Gastroesophageal sphincter (tissue), 4 donors: ENCODE results near the gene PGBD2. TPM values are rescaled to one million over a fixed set of nuclear protein-coding genes. Genes with fewer than 3 reads are reported as not detected.
"Not testable (repeated sequence)": the region's sequence is repeated elsewhere in the genome, so short reads cannot be mapped to it uniquely, and the experiment has no call there.

Source experiments
- ATAC-seq: fragments of 150-250 bp; one replicate; pipeline ENCODE4 v1.9.1; 2016; ENCODE audit warnings: mild to moderate bottlenecking, moderate library complexity
- H3K27ac ChIP-seq, 4 donors: fragments of 200-600 bp; sonication (generic) in 3 of 4; 1 replicate in 3 of 4; 2 replicates in 1 of 4; pipeline ENCODE4 v1.5.1; 2016 to 2019
- H3K27me3 ChIP-seq: fragments of 200-600 bp; sonication (generic); one replicate; pipeline ENCODE4 v1.5.1; 2019
- H3K36me3 ChIP-seq, 2 donors: fragments of 200-600 bp; sonication (generic); one replicate each; pipeline ENCODE4 v1.5.1; 2019; ENCODE audit warnings: control low read depth in 1 of 2
- H3K4me1 ChIP-seq, 3 donors: fragments of 200-600 bp; sonication (generic); 1 replicate in 2 of 3; 2 replicates in 1 of 3; pipeline ENCODE4 v1.5.1; 2016 to 2019; ENCODE audit warnings: control low read depth in 2 of 3
- H3K4me3 ChIP-seq, 2 donors: fragments of 200-600 bp; sonication (generic); one replicate each; pipeline ENCODE4 v1.5.1; 2019; ENCODE audit warnings: mild to moderate bottlenecking in 1 of 2, moderate library complexity in 1 of 2
- H3K9me3 ChIP-seq, 3 donors: fragments of 200-600 bp; sonication (generic); one replicate each; pipeline ENCODE4 v1.5.1; 2017 to 2019; ENCODE audit warnings: control low read depth in 2 of 3
- EP300 ChIP-seq: sonication (generic); formaldehyde crosslinking; IDR thresholded peaks from one replicate; pipeline ENCODE4 v1.6.1; 2017; ENCODE audit warnings: antibody characterized with exemption, mild to moderate bottlenecking
- POLR2A ChIP-seq, 2 donors: fragments of 450-650 bp; IDR thresholded peaks; one replicate each; pipeline ENCODE4 v1.6.1; 2017; ENCODE audit warnings: antibody characterized with exemption in 2 of 2, mild to moderate bottlenecking in 2 of 2, moderate library complexity in 1 of 2
- POLR2AphosphoS5 ChIP-seq: sonication (generic); formaldehyde crosslinking; IDR thresholded peaks from one replicate; pipeline ENCODE4 v1.6.1; 2017; ENCODE audit warnings: antibody characterized with exemption
- WGBS, 2 donors: methylation state at CpG; one replicate each; pipeline ENCODE4 v1.1.5; 2018; ENCODE audit warnings: low coverage in 1 of 2; 5-methylcytosine and 5-hydroxymethylcytosine counted together
- total RNA-seq, 4 donors: library from RNA; depleted of rRNA; stranded (reverse); fragments of >200 nt; gene quantifications; one replicate each; pipeline ENCODE4 v1.1.0, GENCODE V29; 2016
- TF ChIP-seq, protein P1 (sequence below), 4 experiments: fragments of 200-600 bp in 2 of 4; fragments of 450-650 bp in 2 of 4; sonication (generic) in 1 of 4; IDR thresholded peaks; one replicate each; pipeline ENCODE4 v1.5.1; 2017 to 2019; ENCODE audit warnings: antibody characterized with exemption in 4 of 4, mild to moderate bottlenecking in 2 of 4, moderate library complexity in 2 of 4

The PGBD2 gene
- total RNA-seq, 4 donors from 2014 or later, result 3.6 to 5.9 (median 4.7) TPM

DNA sequence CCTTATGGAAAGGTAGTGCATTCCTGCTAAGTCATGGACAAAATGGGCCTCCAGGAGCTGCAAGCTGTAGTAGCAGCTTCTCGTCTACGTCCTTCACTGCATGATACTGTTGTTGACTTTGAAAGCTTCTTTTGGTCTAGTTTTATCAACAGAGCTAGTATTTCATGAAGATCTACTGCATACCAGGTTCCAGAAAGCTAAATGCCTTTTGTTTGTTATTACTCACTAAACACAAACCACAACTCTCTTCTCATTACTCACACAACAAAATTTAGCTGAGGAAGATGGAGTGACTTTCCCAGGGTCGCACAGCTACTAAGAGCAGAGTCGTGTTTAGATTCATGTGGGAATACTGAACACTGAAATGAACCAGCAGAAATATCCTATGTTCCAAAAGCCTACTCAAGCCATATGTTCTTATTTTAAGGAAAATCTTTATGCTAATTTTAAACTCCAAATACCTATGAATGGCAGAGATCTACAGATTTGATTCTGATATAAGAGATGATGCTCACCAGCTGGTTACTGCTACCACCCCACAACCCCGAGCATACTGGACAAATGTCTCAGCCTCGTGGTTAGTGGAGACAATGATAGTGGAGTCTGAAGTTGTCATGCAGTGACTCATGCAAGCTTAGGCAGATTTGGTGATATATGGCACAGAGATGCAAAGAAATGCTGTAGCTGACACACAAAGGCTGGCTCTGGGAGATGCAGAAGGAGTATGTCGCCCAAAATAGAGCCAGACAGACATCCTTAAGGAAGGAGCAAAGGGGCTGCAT is 20.6 kb downstream of the PGBD2 start:
- 65 to 75% methylated on average over 5 to 7 of the region's 7 CpGs for WGBS, 2 donors
- Histone ChIP-seq H3K27ac (no peak overlapping the region), H3K36me3 (peaks cover 0 to 5% of the 10 kb centered on the region in 2 donors), H3K9me3 (no peaks in the 10 kb centered on the region), H3K4me1 (peaks cover 0 to 6% (median 0%) of the 10 kb centered on the region in 3 donors), H3K4me3 (no peak overlapping the region), H3K27me3 (no peaks in the 10 kb centered on the region)
- TF ChIP-seq, protein P1, sequence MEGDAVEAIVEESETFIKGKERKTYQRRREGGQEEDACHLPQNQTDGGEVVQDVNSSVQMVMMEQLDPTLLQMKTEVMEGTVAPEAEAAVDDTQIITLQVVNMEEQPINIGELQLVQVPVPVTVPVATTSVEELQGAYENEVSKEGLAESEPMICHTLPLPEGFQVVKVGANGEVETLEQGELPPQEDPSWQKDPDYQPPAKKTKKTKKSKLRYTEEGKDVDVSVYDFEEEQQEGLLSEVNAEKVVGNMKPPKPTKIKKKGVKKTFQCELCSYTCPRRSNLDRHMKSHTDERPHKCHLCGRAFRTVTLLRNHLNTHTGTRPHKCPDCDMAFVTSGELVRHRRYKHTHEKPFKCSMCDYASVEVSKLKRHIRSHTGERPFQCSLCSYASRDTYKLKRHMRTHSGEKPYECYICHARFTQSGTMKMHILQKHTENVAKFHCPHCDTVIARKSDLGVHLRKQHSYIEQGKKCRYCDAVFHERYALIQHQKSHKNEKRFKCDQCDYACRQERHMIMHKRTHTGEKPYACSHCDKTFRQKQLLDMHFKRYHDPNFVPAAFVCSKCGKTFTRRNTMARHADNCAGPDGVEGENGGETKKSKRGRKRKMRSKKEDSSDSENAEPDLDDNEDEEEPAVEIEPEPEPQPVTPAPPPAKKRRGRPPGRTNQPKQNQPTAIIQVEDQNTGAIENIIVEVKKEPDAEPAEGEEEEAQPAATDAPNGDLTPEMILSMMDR (IDR thresholded peaks at IDR 0.05), result no peak
- TF ChIP-seq EP300, result no peak
- TF ChIP-seq POLR2A (IDR thresholded peaks at IDR 0.05), result no peak
- TF ChIP-seq POLR2AphosphoS5, result no peak
- ATAC-seq, result no peak

DNA sequence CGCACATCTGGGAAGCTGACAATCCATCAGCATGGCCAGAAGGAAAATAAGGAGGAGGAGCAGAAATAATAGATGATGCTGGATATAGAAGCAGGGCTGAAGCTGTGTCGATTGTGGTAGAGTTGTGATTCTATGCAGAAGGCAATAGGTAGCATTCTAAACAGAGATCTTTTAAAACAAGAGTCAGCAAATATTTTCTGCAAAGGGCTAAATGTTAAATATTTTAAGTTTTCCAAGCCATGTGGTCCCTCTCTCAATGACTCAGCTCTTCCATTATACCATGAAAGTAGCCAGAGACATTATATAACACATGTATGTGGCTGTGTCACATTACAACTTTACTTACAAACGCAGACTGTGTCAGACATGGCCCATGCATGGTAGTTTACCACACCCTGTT is 21.2 kb downstream of the PGBD2 start:
- not testable (repeated sequence) for H3K9me3 ChIP-seq, H3K27me3 ChIP-seq, H3K27ac ChIP-seq, H3K36me3 ChIP-seq, H3K4me1 ChIP-seq, ATAC-seq, H3K4me3 ChIP-seq
- 49 to 82% methylated on average over 2 to 3 of the region's 3 CpGs for WGBS, 2 donors

DNA sequence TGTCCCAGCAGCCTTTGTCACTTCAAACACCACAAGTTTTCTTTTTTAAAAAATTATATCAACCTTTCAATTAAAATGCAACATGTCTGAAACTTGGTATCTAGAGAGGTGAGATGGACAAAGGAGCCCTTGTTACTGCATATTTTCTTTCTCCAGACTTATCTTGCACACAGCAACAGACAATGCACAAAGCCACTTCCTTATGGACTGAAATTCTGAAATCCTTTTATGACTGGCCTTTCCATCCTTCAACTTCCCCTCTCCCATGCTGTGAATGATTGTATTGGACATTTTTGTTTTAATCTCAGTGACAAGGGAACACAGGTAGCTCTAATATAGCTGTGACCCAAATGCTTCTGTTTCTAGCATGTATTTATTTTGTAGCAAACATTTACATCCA is 22.1 kb downstream of the PGBD2 start:
- H3K36me3 ChIP-seq, H3K4me1 ChIP-seq, H3K27ac ChIP-seq, H3K9me3 ChIP-seq, H3K27me3 ChIP-seq, H3K4me3 ChIP-seq, ATAC-seq: not testable (repeated sequence)

DNA sequence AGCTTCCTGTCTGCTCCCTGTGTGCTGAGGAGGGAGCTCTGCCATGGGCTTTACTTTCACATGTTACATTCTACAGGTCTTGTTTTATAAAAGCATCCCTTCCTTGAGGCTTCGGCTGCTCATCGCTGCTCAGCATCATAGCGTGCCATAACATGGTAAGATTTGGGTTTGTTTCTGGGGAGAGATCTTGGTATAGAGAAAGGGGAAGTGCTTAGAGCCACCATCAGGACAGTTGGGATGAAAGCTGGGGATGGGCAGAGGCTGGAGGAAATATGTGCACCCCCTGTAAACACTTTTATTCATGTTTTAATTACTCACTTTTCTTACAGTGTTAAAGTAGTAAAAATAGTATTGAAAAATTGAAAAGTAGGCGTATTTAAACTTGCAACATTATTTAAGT is 24.0 kb downstream of the PGBD2 start:
- not testable (repeated sequence) for H3K36me3 ChIP-seq, H3K27me3 ChIP-seq, H3K9me3 ChIP-seq, H3K4me3 ChIP-seq, ATAC-seq, H3K27ac ChIP-seq, H3K4me1 ChIP-seq
- WGBS, 2 donors, result 82 to 100% methylated on average over 1 of the region's 4 CpGs

DNA sequence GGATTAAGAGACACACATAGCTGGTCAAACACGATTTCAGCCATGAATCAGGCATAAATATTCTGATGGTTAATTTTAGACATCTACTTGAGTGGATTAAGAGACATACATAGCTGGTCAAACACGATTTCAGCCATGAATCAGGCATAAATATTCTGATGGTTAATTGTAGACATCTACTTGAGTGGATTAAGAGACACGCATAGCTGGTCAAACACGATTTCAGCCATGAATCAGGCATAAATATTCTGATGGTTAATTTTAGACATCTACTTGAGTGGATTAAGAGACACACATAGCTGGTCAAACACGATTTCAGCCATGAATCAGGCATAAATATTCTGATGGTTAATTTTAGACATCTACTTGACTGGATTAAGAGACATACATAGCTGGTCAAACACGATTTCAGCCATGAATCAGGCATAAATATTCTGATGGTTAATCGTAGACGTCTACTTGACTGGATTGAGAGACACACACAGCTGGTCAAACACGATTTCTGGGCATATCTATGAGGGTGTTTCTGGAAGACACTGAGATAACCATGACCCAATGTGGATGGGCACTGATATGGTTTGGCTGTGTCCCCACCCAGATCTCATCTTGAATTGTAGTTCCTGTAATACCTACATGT is 32.3 kb downstream of the PGBD2 start:
- H3K27me3 ChIP-seq, H3K9me3 ChIP-seq, H3K4me1 ChIP-seq, ATAC-seq, H3K27ac ChIP-seq, H3K36me3 ChIP-seq, H3K4me3 ChIP-seq: not testable (repeated sequence)
- 61 to 78% methylated on average over 3 to 5 of the region's 9 CpGs for WGBS, 2 donors

DNA sequence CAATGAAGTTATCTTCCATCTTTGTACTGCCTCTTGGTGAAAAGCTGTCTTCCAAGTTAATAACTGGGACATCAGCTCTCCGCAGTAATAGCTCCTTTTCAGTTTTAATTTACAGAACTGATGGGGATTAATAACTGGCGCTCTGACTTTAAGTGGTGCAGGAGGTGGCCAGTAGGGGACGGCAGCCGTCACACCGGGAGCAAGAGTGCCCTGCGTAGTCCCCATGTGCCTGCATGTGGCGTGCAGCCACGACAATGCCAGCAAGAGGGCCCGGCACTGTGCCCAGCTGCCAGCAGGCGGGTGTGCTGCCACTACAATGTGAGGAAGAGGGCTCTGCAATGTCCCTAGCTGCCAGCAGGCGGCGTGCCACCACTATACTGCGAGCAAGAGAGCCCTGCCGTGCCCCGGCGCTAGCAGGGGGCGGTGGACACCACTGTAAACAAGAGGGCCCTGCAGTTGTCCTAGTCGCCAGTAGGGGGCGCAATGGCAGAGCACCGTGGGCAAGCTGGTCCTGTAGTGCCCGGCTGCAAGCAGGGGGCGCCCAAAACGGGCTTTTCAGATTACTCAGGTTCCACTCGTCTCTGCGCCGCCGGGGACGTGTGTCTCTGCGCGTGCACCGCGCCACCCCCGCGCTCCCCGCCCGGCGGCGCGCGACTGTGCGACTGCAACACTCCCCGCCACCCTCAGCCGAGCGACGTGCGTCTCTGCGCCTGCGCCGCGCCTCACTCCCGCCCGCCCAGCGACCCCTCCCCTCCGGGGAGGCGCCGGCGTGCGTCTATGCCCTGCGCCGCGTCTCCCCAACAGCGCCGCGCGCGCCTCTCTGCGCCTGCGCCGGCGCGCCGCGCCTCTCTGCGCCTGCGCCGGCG is 38.3 kb downstream of the PGBD2 start:
- not testable (repeated sequence) for H3K4me1 ChIP-seq, H3K27ac ChIP-seq, H3K36me3 ChIP-seq, H3K27me3 ChIP-seq, H3K4me3 ChIP-seq, H3K9me3 ChIP-seq, ATAC-seq
- WGBS, 2 donors, result 64 to 66% methylated on average over 1 to 5 of the region's 77 CpGs

DNA sequence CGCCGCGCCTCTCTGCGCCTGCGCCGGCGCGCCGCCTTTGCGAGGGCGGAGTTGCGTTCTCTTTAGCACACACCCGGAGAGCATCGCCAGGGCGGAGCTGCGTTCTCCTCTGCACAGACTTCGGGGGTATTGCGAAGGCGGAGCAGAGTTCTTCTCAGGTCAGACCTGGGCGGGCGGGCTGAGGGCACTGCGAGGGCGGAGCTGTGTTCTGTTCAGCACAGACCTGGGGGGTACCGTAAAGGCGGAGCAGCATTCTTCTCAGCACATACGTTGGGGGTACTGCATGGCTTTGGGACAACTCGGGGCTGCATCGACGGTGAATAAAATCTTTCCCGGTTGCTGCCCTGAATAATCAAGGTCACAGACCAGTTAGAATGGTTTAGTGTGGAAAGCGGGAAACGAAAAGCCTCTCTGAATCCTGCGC is 39.0 kb downstream of the PGBD2 start:
- H3K27ac ChIP-seq, ATAC-seq, H3K4me1 ChIP-seq, H3K27me3 ChIP-seq, H3K4me3 ChIP-seq, H3K9me3 ChIP-seq, H3K36me3 ChIP-seq: not testable (repeated sequence)
- WGBS, 2 donors, result 90% methylated on average over 4 of the region's 33 CpGs; no CpG with 5 or more reads in 1 of the 2 donors

DNA sequence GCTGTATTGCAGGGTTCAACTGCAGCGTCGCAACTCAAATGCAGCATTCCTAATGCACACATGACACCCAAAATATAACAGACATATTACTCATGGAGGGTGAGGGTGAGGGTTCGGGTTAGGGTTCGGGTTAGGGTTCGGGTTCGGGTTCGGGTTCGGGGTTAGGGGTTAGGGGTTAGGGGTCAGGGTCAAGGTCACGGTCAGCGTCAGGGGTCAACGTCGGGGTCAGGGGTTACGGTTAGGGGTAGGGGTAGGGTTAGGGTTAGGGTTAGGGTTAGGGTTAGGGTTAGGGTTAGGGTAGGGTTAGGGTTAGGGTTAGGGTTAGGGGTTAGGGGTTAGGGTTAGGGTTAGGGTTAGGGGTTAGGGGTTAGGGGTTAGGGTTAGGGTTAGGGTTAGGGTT is 39.4 kb downstream of the PGBD2 start:
- not testable (repeated sequence) for H3K27ac ChIP-seq, H3K4me1 ChIP-seq, H3K36me3 ChIP-seq, H3K4me3 ChIP-seq, H3K27me3 ChIP-seq, ATAC-seq, H3K9me3 ChIP-seq
- no CpG with 5 or more reads among the region's 13 CpGs for WGBS, 2 donors

DNA sequence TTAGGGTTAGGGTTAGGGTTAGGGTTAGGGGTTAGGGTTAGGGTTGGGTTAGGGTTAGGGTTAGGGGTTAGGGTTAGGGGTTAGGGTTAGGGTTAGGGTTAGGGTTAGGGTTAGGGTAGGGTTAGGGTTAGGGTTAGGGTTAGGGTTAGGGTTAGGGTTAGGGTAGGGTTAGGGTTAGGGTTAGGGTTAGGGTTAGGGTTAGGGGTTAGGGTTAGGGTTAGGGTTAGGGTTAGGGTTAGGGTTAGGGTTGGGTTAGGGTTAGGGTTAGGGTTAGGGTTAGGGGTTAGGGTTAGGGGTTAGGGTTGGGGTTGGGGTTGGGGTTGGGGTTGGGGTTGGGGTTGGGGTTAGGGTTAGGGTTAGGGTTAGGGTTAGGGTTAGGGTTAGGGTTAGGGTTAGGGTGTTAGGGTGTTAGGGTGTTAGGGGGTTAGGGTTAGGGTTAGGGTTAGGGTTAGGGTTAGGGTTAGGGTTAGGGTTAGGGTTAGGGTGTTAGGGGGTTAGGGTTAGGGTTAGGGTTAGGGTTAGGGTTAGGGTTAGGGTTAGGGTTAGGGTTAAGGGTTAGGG is 39.9 kb downstream of the PGBD2 start:
- not testable (repeated sequence) for H3K27ac ChIP-seq, H3K4me1 ChIP-seq, H3K4me3 ChIP-seq, H3K27me3 ChIP-seq, H3K36me3 ChIP-seq, H3K9me3 ChIP-seq, ATAC-seq
